HepG2 (cell line): Measurements from ENCODE around the gene LANCL2. TPM values are rescaled to one million over a fixed set of nuclear protein-coding genes. Genes with fewer than 3 reads are reported as not detected.

Experiments
- CCAR2 ChIP-seq: fragments of 200-400 bp; formaldehyde crosslinking; optimal IDR thresholded peaks from 2 replicates; pipeline ENCODE3; 2018; ENCODE audit warnings: low read depth, mild to moderate bottlenecking, low read length, moderate library complexity
- GABPA ChIP-seq, 2 experiments: IDR thresholded peaks; 2 replicates each; pipeline ENCODE4 v1.6.1; 2011 to 2016; ENCODE audit warnings: low read depth in 2 of 2, low read length in 1 of 2, missing biosample characterization in 1 of 2, missing genetic modification characterization in 1 of 2
- GATAD1 ChIP-seq: IDR thresholded peaks from 2 replicates; pipeline ENCODE4 v1.6.1; 2016; ENCODE audit warnings: missing genetic modification reagents, missing compliant biosample characterization
- HOXA9 ChIP-seq: sonication (generic); formaldehyde crosslinking; IDR thresholded peaks from 2 replicates; pipeline ENCODE4 v1.8.1; 2022; ENCODE audit warnings: missing genetic modification reagents, mild to moderate bottlenecking, moderate library complexity, borderline replicate concordance
- PRPF4 ChIP-seq: fragments of 200-400 bp; formaldehyde crosslinking; IDR thresholded peaks from 2 replicates; pipeline ENCODE4 v1.6.1; 2016; ENCODE audit warnings: low read length, low read depth; ENCODE audit not compliant: poor library complexity, severe bottlenecking
- TEF ChIP-seq: sonication (generic); formaldehyde crosslinking; IDR thresholded peaks from 2 replicates; pipeline ENCODE4 v1.5.0; 2020; ENCODE audit warnings: missing genetic modification reagents
- ZNF235 ChIP-seq: sonication (generic); formaldehyde crosslinking; IDR thresholded peaks from 2 replicates; pipeline ENCODE4 v1.8.1; 2023; ENCODE audit warnings: mild to moderate bottlenecking, missing genetic modification reagents, borderline replicate concordance
- ZNF780A ChIP-seq: sonication (generic); formaldehyde crosslinking; IDR thresholded peaks from 2 replicates; pipeline ENCODE4 v1.8.0; 2022; ENCODE audit warnings: mild to moderate bottlenecking, missing genetic modification reagents, moderate library complexity
- ZSCAN12 ChIP-seq: sonication (generic); formaldehyde crosslinking; IDR thresholded peaks from 2 replicates; pipeline ENCODE4 v1.9.0; 2021; ENCODE audit warnings: mild to moderate bottlenecking, missing genetic modification reagents
- polyA plus RNA-seq, 8 experiments: library from polyadenylated mRNA; depleted of rRNA in 3 of 8; stranded (reverse) in 7 of 8; unstranded in 1 of 8; fragments of >200 nt; fragmentation: Illumina TruSeq in 4 of 8; extraction: Trizol in 4 of 8; gene quantifications; 2 replicates each; pipeline versions ENCODE4 v1.2.1 to v1.2.3, GENCODE V29; 2011 to 2016; ENCODE audit warnings: low read depth in 4 of 8, missing spikeins in 1 of 8, mixed read lengths in 1 of 8; ENCODE audit not compliant: insufficient read depth in 1 of 8
- total RNA-seq, 5 experiments: library from RNA; depleted of rRNA; stranded (reverse); fragments of >200 nt; fragmentation: Illumina TruSeq; extraction: Trizol; gene quantifications; 2 replicates each; pipeline ENCODE4 v1.2.3, GENCODE V29; 2016; ENCODE audit warnings: low read depth in 1 of 5
- TF ChIP-seq, protein P1 (sequence below): sonication (generic); formaldehyde crosslinking; conservative IDR thresholded peaks from 2 replicates; pipeline ENCODE4 v1.8.0; 2022; ENCODE audit warnings: missing genetic modification reagents
- TF ChIP-seq, protein P2 (sequence below): IDR thresholded peaks from 2 replicates; pipeline ENCODE4 v1.6.1; 2012; ENCODE audit warnings: low read depth, low read length, improper control_type of control experiment

Gene LANCL2
- total and polyA plus RNA-seq, 2 of the 13 experiments (the other 11 are each of a cell fraction or from before 2014, with no cell fraction given), result 10.0 to 13.8 TPM

DNA sequence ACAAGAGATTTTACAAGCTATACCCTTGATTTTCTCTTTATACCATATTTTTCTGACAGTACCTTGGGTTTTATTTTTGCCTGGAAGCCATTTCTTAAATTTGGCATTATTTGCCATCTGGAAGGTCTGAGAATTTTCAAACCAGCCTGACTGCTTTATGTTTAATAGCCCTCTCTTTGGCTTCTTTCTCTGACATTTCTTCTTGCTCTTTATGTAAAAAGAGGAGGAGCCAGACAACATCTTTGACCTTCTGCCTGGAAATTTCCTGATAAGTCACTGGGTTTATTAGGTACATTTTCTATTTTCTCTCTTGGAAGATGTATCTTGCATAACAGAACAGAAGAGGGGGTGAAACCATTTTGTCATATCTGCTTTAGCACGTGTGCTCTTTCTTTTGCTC is 79.6 kb downstream of the LANCL2 start (continued):
- TF ChIP-seq ZSCAN12, result no peak
- TF ChIP-seq TEF (CRISPR knock-in tag), result no peak
- TF ChIP-seq ZNF235 (CRISPR knock-in tag), result no peak
- no peak for TF ChIP-seq ZNF780A (CRISPR knock-in tag)
- TF ChIP-seq, protein P1, sequence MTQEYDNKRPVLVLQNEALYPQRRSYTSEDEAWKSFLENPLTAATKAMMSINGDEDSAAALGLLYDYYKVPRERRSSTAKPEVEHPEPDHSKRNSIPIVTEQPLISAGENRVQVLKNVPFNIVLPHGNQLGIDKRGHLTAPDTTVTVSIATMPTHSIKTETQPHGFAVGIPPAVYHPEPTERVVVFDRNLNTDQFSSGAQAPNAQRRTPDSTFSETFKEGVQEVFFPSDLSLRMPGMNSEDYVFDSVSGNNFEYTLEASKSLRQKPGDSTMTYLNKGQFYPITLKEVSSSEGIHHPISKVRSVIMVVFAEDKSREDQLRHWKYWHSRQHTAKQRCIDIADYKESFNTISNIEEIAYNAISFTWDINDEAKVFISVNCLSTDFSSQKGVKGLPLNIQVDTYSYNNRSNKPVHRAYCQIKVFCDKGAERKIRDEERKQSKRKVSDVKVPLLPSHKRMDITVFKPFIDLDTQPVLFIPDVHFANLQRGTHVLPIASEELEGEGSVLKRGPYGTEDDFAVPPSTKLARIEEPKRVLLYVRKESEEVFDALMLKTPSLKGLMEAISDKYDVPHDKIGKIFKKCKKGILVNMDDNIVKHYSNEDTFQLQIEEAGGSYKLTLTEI (CRISPR knock-in tag), result no peak
- no peak for TF ChIP-seq CCAR2
- TF ChIP-seq GATAD1 (CRISPR knock-in tag), result no peak
- TF ChIP-seq HOXA9 (CRISPR knock-in tag), result no peak
- TF ChIP-seq, protein P2, sequence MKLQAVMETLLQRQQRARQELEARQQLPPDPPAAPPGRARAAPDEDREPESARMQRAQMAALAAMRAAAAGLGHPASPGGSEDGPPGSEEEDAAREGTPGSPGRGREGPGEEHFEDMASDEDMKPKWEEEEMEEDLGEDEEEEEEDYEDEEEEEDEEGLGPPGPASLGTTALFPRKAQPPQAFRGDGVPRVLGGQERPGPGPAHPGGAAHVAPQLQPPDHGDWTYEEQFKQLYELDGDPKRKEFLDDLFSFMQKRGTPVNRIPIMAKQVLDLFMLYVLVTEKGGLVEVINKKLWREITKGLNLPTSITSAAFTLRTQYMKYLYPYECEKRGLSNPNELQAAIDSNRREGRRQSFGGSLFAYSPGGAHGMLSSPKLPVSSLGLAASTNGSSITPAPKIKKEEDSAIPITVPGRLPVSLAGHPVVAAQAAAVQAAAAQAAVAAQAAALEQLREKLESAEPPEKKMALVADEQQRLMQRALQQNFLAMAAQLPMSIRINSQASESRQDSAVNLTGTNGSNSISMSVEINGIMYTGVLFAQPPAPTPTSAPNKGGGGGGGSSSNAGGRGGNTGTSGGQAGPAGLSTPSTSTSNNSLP, result no peak
- TF ChIP-seq PRPF4, result no peak
- no peak for TF ChIP-seq GABPA (IDR thresholded peaks at IDR 0.05; ENCODE audit: low read depth, low read length)
- no peak for TF ChIP-seq GABPA (CRISPR knock-in tag; IDR thresholded peaks at IDR 0.05; ENCODE audit: low read depth)
